ENCODE data around the gene SNAPC2. TPM values are rescaled to one million over a fixed set of nuclear protein-coding genes. Genes with fewer than 3 reads are reported as not detected.
A peak's percentile ranks its signal among the peaks of the same experiment; 100 is the strongest.

Gene SNAPC2
- total and polyA plus RNA-seq, 5 donors from 2014 or later: 12.1 to 22.1 (median 17.2) TPM

DNA sequence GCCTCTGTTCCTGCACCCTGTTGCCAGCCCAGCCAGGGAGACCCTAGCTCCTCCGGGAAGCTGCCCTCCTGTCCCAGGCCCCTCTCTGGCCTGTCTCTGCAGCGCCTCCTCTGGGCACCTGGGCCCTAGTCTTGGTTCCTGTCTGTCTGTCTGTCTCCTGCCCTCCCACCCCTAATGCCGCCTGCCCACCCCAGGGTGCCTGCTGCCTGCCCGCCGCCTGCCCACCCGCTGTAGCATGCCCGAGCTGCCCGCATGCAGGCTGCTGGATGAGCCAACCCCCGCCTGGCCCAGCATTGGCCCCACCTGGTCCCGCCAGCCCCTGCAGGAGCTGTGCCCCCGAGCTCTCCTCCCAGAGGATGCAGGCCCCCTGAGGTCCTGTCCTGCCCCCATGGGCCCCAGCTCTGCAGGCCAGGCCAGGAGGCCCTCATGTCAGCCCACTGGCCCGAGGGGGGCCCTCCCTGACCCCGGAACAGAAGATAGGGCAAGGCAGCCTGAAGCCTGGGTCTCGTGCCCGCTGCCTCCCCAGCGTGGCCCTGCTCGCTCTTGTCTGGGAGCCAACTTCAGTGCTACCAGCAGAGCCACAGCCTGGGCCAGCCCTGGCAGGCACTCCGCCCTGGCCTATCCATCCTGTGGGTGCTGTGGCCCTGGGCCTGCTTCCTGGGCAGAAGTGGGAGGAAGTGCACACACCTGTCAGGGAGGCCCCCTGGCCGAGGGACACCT, 11.2 kb upstream of the SNAPC2 start:
- Histone ChIP-seq H3K4me3 (ENCODE audit: low read depth, low read length) (no peak overlapping the region), H3K27me3 (ENCODE audit: control insufficient read depth, insufficient read depth, low read length) (no peaks in the 10 kb centered on the region), H3K27ac (ENCODE audit: insufficient read depth, low read length, poor library complexity, severe bottlenecking) (no peak overlapping the region), H3K4me1 (ENCODE audit: control insufficient read depth, insufficient read depth, low read length, poor library complexity, severe bottlenecking) (peaks cover 29% of the 10 kb centered on the region), H3K9me3 (ENCODE audit: control insufficient read depth in 2 of 2, low read length in 2 of 2) (no peaks in the 10 kb centered on the region), H3K36me3 (ENCODE audit: control insufficient read depth, insufficient read depth, low read length) (peaks cover 19% of the 10 kb centered on the region)
- Mint-ChIP-seq H3K4me1 (peaks cover 0 to 34% (median 14%) of the 10 kb centered on the region in 4 donors), H3K36me3 (peaks cover 20% of the 10 kb centered on the region), H3K9me3 (peaks cover 0 to 5% (median 0%) of the 10 kb centered on the region in 7 donors), H3K27me3 (no peaks in the 10 kb centered on the region), H3K27ac (no peak overlapping the region), H3K4me3 (peak overlapping the region in 1 of 4 donors; percentile 65)
- ATAC-seq (ENCODE audit: low read depth in 2 of 2) (no peak), DNase-seq (no peak)

- peaks cover 0 to 5% (median 0%) of the 10 kb centered on the region in 7 donors for H3K9me3 Mint-ChIP-seq
- no peaks in the 10 kb centered on the region for H3K27me3 ChIP-seq (ENCODE audit: control insufficient read depth, insufficient read depth, low read length)
- peaks cover 3% of the 10 kb centered on the region for H3K27me3 Mint-ChIP-seq
- ATAC-seq (ENCODE audit: low read depth in 2 of 2): no peak
- DNase-seq: no peak
- no peak overlapping the region for H3K4me3 ChIP-seq (ENCODE audit: low read depth, low read length)
- no peak overlapping the region for H3K27ac ChIP-seq (ENCODE audit: insufficient read depth, low read length, poor library complexity, severe bottlenecking)
- H3K36me3 ChIP-seq (ENCODE audit: control insufficient read depth, insufficient read depth, low read length): peaks cover 19% of the 10 kb centered on the region
- H3K4me1 Mint-ChIP-seq: peaks cover 0 to 31% (median 12%) of the 10 kb centered on the region in 4 donors
- H3K4me3 Mint-ChIP-seq: peak overlapping the region in 1 of 4 donors; percentile 65
- H3K4me1 ChIP-seq (ENCODE audit: control insufficient read depth, insufficient read depth, low read length, poor library complexity, severe bottlenecking): peaks cover 25% of the 10 kb centered on the region
- peaks cover 20% of the 10 kb centered on the region for H3K36me3 Mint-ChIP-seq
- H3K27ac Mint-ChIP-seq: no peak overlapping the region
- H3K9me3 ChIP-seq (ENCODE audit: control insufficient read depth in 2 of 2, low read length in 2 of 2): no peaks in the 10 kb centered on the region
Observed at GRCh38 chr19:7909471-7910067, 10.6 kb upstream of the SNAPC2 start.

DNA sequence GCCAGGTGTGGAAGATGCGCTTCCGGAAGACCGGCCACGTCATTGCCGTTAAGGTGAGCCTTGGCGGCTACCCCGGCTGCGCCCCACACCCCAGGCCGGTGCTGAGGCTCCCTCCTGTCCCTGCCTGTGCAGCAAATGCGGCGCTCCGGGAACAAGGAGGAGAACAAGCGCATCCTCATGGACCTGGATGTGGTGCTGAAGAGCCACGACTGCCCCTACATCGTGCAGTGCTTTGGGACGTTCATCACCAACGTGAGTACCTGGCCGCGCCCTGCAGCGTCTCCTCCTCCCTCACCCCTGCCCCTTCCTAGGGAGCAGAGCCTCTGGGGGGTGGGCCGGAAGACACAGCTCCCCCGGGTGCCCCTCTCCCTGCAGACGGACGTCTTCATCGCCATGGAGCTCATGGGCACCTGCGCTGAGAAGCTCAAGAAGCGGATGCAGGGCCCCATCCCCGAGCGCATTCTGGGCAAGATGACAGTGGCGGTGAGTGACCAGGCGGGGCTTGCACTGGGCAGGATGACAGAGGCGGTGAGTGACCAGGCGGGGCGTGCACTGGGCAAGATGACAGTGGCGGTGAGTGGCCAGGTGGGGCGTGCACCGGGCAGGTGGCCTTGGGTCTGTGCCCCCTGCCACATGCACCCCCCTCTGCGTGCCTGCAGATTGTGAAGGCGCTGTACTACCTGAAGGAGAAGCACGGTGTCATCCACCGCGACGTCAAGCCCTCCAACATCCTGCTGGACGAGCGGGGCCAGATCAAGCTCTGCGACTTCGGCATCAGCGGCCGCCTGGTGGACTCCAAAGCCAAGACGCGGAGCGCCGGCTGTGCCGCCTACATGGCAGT, 9.6 kb upstream of the SNAPC2 start:
- no peaks in the 10 kb centered on the region for H3K9me3 Mint-ChIP-seq
- ATAC-seq (ENCODE audit: low read depth in 2 of 2) (no peak), DNase-seq (no peak)
- Histone ChIP-seq H3K9me3 (ENCODE audit: control insufficient read depth in 2 of 2, low read length in 2 of 2) (no peaks in the 10 kb centered on the region), H3K27me3 (ENCODE audit: control insufficient read depth, insufficient read depth, low read length) (peaks cover 2% of the 10 kb centered on the region), H3K36me3 (ENCODE audit: control insufficient read depth, insufficient read depth, low read length) (peaks cover 19% of the 10 kb centered on the region), H3K4me3 (ENCODE audit: low read depth, low read length) (no peak overlapping the region), H3K27ac (ENCODE audit: insufficient read depth, low read length, poor library complexity, severe bottlenecking) (no peak overlapping the region), H3K4me1 (ENCODE audit: control insufficient read depth, insufficient read depth, low read length, poor library complexity, severe bottlenecking) (peaks cover 16% of the 10 kb centered on the region)
- H3K27ac Mint-ChIP-seq: no peak overlapping the region
- peaks cover 0 to 25% (median 6%) of the 10 kb centered on the region in 4 donors for H3K4me1 Mint-ChIP-seq
- peaks cover 16% of the 10 kb centered on the region for H3K36me3 Mint-ChIP-seq
- H3K27me3 Mint-ChIP-seq: peaks cover 13% of the 10 kb centered on the region
- H3K4me3 Mint-ChIP-seq: no peak overlapping the region

GRCh38 chr19:7911508-7912143, 8.5 kb upstream of the SNAPC2 start:
- Histone ChIP-seq H3K36me3 (ENCODE audit: control insufficient read depth, insufficient read depth, low read length) (peaks cover 19% of the 10 kb centered on the region), H3K27me3 (ENCODE audit: control insufficient read depth, insufficient read depth, low read length) (peaks cover 7% of the 10 kb centered on the region), H3K4me1 (ENCODE audit: control insufficient read depth, insufficient read depth, low read length, poor library complexity, severe bottlenecking) (peaks cover 17% of the 10 kb centered on the region), H3K27ac (ENCODE audit: insufficient read depth, low read length, poor library complexity, severe bottlenecking) (no peak overlapping the region), H3K4me3 (ENCODE audit: low read depth, low read length) (no peak overlapping the region), H3K9me3 (ENCODE audit: control insufficient read depth in 2 of 2, low read length in 2 of 2) (no peaks in the 10 kb centered on the region)
- no peaks in the 10 kb centered on the region for H3K9me3 Mint-ChIP-seq
- H3K4me3 Mint-ChIP-seq: peak overlapping the region in 1 of 4 donors; percentile 71
- ATAC-seq (ENCODE audit: low read depth in 2 of 2): no peak
- H3K36me3 Mint-ChIP-seq: peaks cover 14% of the 10 kb centered on the region
- no peak for DNase-seq
- peaks cover 0 to 22% (median 3%) of the 10 kb centered on the region in 4 donors for H3K4me1 Mint-ChIP-seq
- H3K27ac Mint-ChIP-seq: no peak overlapping the region
- H3K27me3 Mint-ChIP-seq: peaks cover 18% of the 10 kb centered on the region

- Histone ChIP-seq H3K4me1 (ENCODE audit: control insufficient read depth, insufficient read depth, low read length, poor library complexity, severe bottlenecking) (peaks cover 20% of the 10 kb centered on the region), H3K4me3 (ENCODE audit: low read depth, low read length) (no peak overlapping the region), H3K9me3 (ENCODE audit: control insufficient read depth in 2 of 2, low read length in 2 of 2) (no peaks in the 10 kb centered on the region), H3K27ac (ENCODE audit: insufficient read depth, low read length, poor library complexity, severe bottlenecking) (no peak overlapping the region), H3K36me3 (ENCODE audit: control insufficient read depth, insufficient read depth, low read length) (peaks cover 19% of the 10 kb centered on the region), H3K27me3 (ENCODE audit: control insufficient read depth, insufficient read depth, low read length) (peaks cover 7% of the 10 kb centered on the region)
- Mint-ChIP-seq H3K4me1 (peaks cover 0 to 24% (median 3%) of the 10 kb centered on the region in 4 donors), H3K4me3 (no peak overlapping the region), H3K27ac (no peak overlapping the region), H3K27me3 (peaks cover 24% of the 10 kb centered on the region), H3K9me3 (no peaks in the 10 kb centered on the region), H3K36me3 (peaks cover 14% of the 10 kb centered on the region)
- DNase-seq: no peak
- ATAC-seq (ENCODE audit: low read depth in 2 of 2): no peak
Observed at GRCh38 chr19:7912144-7912696, 7.9 kb upstream of the SNAPC2 start.

- Mint-ChIP-seq H3K9me3 (no peaks in the 10 kb centered on the region), H3K27ac (no peak overlapping the region), H3K36me3 (peaks cover 14% of the 10 kb centered on the region), H3K4me1 (peaks cover 0 to 20% (median 4%) of the 10 kb centered on the region in 4 donors), H3K4me3 (no peak overlapping the region), H3K27me3 (peaks cover 26% of the 10 kb centered on the region)
- ATAC-seq (ENCODE audit: low read depth in 2 of 2) (no peak), DNase-seq (no peak)
- Histone ChIP-seq H3K27ac (ENCODE audit: insufficient read depth, low read length, poor library complexity, severe bottlenecking) (no peak overlapping the region), H3K4me3 (ENCODE audit: low read depth, low read length) (no peak overlapping the region), H3K27me3 (ENCODE audit: control insufficient read depth, insufficient read depth, low read length) (peaks cover 7% of the 10 kb centered on the region), H3K9me3 (ENCODE audit: control insufficient read depth in 2 of 2, low read length in 2 of 2) (no peaks in the 10 kb centered on the region), H3K36me3 (ENCODE audit: control insufficient read depth, insufficient read depth, low read length) (peaks cover 19% of the 10 kb centered on the region), H3K4me1 (ENCODE audit: control insufficient read depth, insufficient read depth, low read length, poor library complexity, severe bottlenecking) (peaks cover 23% of the 10 kb centered on the region)
Observed at GRCh38 chr19:7912697-7913564, 7.2 kb upstream of the SNAPC2 start.

Data from CD4-positive, CD25-positive, alpha-beta regulatory T cell (primary cell).